DOHH2 (cell line): ENCODE measurements around the gene BRD2.

Source experiments
- H3F3A ChIP-seq: fragments of 200-600 bp; sonication (generic), shearing (Covaris generic); 2 replicates; pipeline ENCODE4 v1.6.0; 2016; ENCODE audit warnings: antibody characterized with exemption, mild to moderate bottlenecking; ENCODE audit not compliant: control insufficient read depth, insufficient read depth
- H3K27ac ChIP-seq: fragments of 200-600 bp; sonication (generic); 2 replicates; pipeline ENCODE4 v1.5.1; 2014; ENCODE audit warnings: low read depth, mild to moderate bottlenecking, low read length, moderate library complexity
- H3K27me3 ChIP-seq: fragments of 200-600 bp; sonication (generic); 2 replicates; pipeline ENCODE4 v1.6.1; 2014; ENCODE audit warnings: mild to moderate bottlenecking, low read length, mixed read lengths; ENCODE audit not compliant: control insufficient read depth
- H3K36me3 ChIP-seq: fragments of 200-600 bp; sonication (generic); 2 replicates; pipeline ENCODE4 v1.6.1; 2014; ENCODE audit warnings: mild to moderate bottlenecking, low read length, moderate library complexity, mixed read lengths; ENCODE audit not compliant: control insufficient read depth
- H3K4me1 ChIP-seq: fragments of 200-600 bp; sonication (generic); 2 replicates; pipeline ENCODE4 v1.6.1; 2014; ENCODE audit warnings: mild to moderate bottlenecking, low read length, mixed read lengths; ENCODE audit not compliant: control insufficient read depth
- H3K4me2 ChIP-seq: fragments of 200-600 bp; sonication (generic); 2 replicates; pipeline ENCODE4 v1.6.0; 2014; ENCODE audit warnings: mild to moderate bottlenecking, low read length, moderate library complexity
- H3K4me3 ChIP-seq: fragments of 200-600 bp; sonication (generic); 2 replicates; pipeline ENCODE4 v1.5.1; 2014; ENCODE audit warnings: mild to moderate bottlenecking, low read length, mixed read lengths
- H3K79me2 ChIP-seq: fragments of 200-600 bp; sonication (generic); 2 replicates; pipeline ENCODE4 v1.6.1; 2014; ENCODE audit warnings: mild to moderate bottlenecking, low read length, mixed read lengths; ENCODE audit not compliant: control insufficient read depth
- H3K9me2 ChIP-seq: fragments of 200-600 bp; sonication (generic); replicated peaks from 2 replicates; pipeline ENCODE4 v1.6.1; 2014; ENCODE audit warnings: mild to moderate bottlenecking, low read length, mixed read lengths; ENCODE audit not compliant: control insufficient read depth
- H3K9me3 ChIP-seq: fragments of 200-600 bp; sonication (generic); 2 replicates; pipeline ENCODE4 v1.6.1; 2014; ENCODE audit warnings: antibody characterized with exemption, low read length, mixed read lengths; ENCODE audit not compliant: control insufficient read depth, insufficient read depth
- H4K20me1 ChIP-seq: fragments of 200-600 bp; sonication (generic); 2 replicates; pipeline ENCODE4 v1.6.0; 2014; ENCODE audit warnings: low read depth, mild to moderate bottlenecking, antibody characterized with exemption, low read length, moderate library complexity; ENCODE audit not compliant: control insufficient read depth, insufficient read depth
- CTCF ChIP-seq: fragments of 200-600 bp; sonication (generic); IDR thresholded peaks from one replicate; pipeline ENCODE4 v1.5.1; 2014; ENCODE audit warnings: antibody characterized with exemption, mild to moderate bottlenecking, low read depth, low read length; ENCODE audit not compliant: poor library complexity, severe bottlenecking
- EZH2phosphoT487 ChIP-seq: fragments of 200-600 bp; sonication (generic); IDR thresholded peaks from 2 replicates; pipeline ENCODE4 v1.6.1; 2017; ENCODE audit warnings: borderline replicate concordance, mild to moderate bottlenecking, antibody characterized with exemption, low read length, moderate library complexity, mixed read lengths

Gene BRD2

DNA sequence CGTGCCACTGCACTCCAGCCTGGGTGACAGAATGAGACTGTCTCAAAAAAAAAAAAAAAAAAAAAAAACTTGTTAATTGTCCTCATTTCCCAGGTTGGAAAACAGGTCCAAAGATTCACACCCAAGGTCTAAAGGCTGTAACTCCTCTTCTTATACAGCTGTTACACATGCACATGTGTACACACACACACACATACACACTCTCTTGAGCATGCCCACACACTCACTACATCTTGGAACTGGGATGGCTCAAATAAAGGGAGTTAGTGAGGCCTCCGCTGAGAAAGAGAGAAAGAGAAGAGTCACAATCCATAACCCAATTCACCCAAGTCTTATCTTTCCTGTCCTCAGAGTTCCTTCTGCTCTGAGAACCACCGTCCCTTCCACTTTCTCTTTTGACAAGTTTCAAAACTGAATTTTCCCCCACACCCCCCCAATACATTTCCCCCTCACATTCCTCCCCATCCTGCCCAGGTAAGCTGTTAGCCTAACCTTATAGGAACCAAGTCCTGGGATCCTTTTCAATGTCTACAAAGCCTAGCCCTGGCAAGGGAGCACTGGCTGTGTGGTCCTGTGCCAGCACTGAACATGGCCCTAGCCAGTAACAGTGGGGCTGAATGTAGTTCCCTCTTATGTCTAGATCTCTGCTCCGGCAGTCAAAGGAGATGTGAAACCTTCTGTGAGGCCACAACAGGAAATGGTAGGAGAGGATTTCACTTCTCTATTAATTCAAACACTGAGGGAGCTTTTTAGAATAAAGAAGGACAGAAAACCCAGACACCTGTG lies 24.3 kb upstream of the BRD2 start:
- H3K27ac ChIP-seq, result peak overlapping the region; percentile 100
- H3K4me1 ChIP-seq, result peaks cover 87% of the 10 kb centered on the region
- H3K4me3 ChIP-seq, result peak overlapping the region; percentile 90
- H3K9me3 ChIP-seq, result peaks cover 8% of the 10 kb centered on the region; the same call in 1 of the 2 replicates
- no peaks in the 10 kb centered on the region for H3K9me2 ChIP-seq
- H3K4me2 ChIP-seq, result peak overlapping the region; percentile 90
- peaks cover 47% of the 10 kb centered on the region for H3K36me3 ChIP-seq
- no peaks in the 10 kb centered on the region for H4K20me1 ChIP-seq
- TF ChIP-seq CTCF (no peak), EZH2phosphoT487 (no peak)
- peaks cover 68% of the 10 kb centered on the region for H3F3A ChIP-seq
- H3K79me2 ChIP-seq, result peaks cover 47% of the 10 kb centered on the region
- H3K27me3 ChIP-seq, result no peaks in the 10 kb centered on the region

GRCh38 chr6:32945108-32945760 lies 23.2 kb upstream of the BRD2 start:
- Histone ChIP-seq H3K27ac (peak overlapping the region; percentile 100), H3K27me3 (no peaks in the 10 kb centered on the region), H3K9me3 (peaks cover 8% of the 10 kb centered on the region; the same call in 1 of the 2 replicates), H3K9me2 (no peaks in the 10 kb centered on the region), H3K79me2 (peaks cover 47% of the 10 kb centered on the region), H3K4me3 (peak overlapping the region; percentile 90), H3F3A (peaks cover 68% of the 10 kb centered on the region), H3K4me1 (peaks cover 91% of the 10 kb centered on the region), H3K36me3 (peaks cover 48% of the 10 kb centered on the region), H4K20me1 (no peaks in the 10 kb centered on the region), H3K4me2 (peak overlapping the region; percentile 90)
- no peak for TF ChIP-seq CTCF
- no peak for TF ChIP-seq EZH2phosphoT487

GRCh38 chr6:32945953-32946352 lies 22.4 kb upstream of the BRD2 start:
- Histone ChIP-seq H3F3A (peaks cover 68% of the 10 kb centered on the region), H3K27ac (peak overlapping the region; percentile 100), H3K27me3 (no peaks in the 10 kb centered on the region), H3K9me3 (peaks cover 8% of the 10 kb centered on the region; the same call in 1 of the 2 replicates), H3K36me3 (peaks cover 46% of the 10 kb centered on the region), H3K9me2 (no peaks in the 10 kb centered on the region), H4K20me1 (no peaks in the 10 kb centered on the region), H3K79me2 (peaks cover 47% of the 10 kb centered on the region), H3K4me1 (peaks cover 97% of the 10 kb centered on the region), H3K4me2 (peak overlapping the region; percentile 90), H3K4me3 (peak overlapping the region; percentile 90)
- TF ChIP-seq EZH2phosphoT487 (no peak), CTCF (no peak)
